OCI-LY7 (cell line): ENCODE results near the gene BASP1.

Experiments
- CTCF ChIP-seq: fragments of 200-600 bp; sonication (generic); conservative IDR thresholded peaks from 2 replicates; pipeline ENCODE4 v1.5.1; 2014; ENCODE audit warnings: mild to moderate bottlenecking, antibody characterized with exemption, low read length, moderate library complexity, mixed read lengths
- EZH2phosphoT487 ChIP-seq: fragments of 200-600 bp; sonication (generic); IDR thresholded peaks from 2 replicates; pipeline ENCODE4 v1.6.1; 2018; ENCODE audit warnings: low read depth, borderline replicate concordance, mild to moderate bottlenecking, mixed run types, antibody characterized with exemption, low read length, moderate library complexity, mixed read lengths

GRCh38 chr5:17219469-17219868, 2.0 kb downstream of the BASP1 start:
- 0 out of 2 replicates have a peak, but pooled peaks have one; percentile 11 for TF ChIP-seq CTCF
- no peak for TF ChIP-seq EZH2phosphoT487
